DND-41 (cell line): Measurements from ENCODE around the gene PRXL2B.
A peak's percentile ranks its signal among the peaks of the same experiment; 100 is the strongest.

ENCODE experiments used
- ATAC-seq: fragments of 200-7000 bp; cut with Tn5 transposase; 3 replicates; pipeline ENCODE4 v1.9.1; 2021; ENCODE audit warnings: low read depth; ENCODE audit not compliant: insufficient read depth
- DNase-seq: peaks from one replicate; pipeline ENCODE4 v3.0.0-alpha.2; 2020
- H2AFZ ChIP-seq: 2 replicates; pipeline ENCODE4 v1.6.0; 2012; ENCODE audit warnings: low read depth, low read length
- H3K27ac ChIP-seq: 2 replicates; pipeline ENCODE4 v1.5.1; 2012; ENCODE audit warnings: low read length, inconsistent platforms
- H3K27me3 ChIP-seq: fragments of 200-600 bp; sonication (generic); 2 replicates; pipeline ENCODE4 v1.6.0; 2012; ENCODE audit warnings: low read length, mild to moderate bottlenecking, inconsistent platforms; ENCODE audit not compliant: insufficient read depth, poor library complexity
- H3K36me3 ChIP-seq: 2 replicates; pipeline ENCODE4 v1.5.1; 2012; ENCODE audit warnings: low read length, inconsistent platforms; ENCODE audit not compliant: insufficient read depth
- H3K4me1 ChIP-seq: 2 replicates; pipeline ENCODE4 v1.5.1; 2012; ENCODE audit warnings: mild to moderate bottlenecking, low read length; ENCODE audit not compliant: insufficient read depth
- H3K4me2 ChIP-seq: 2 replicates; pipeline ENCODE4 v1.6.0; 2012; ENCODE audit warnings: mild to moderate bottlenecking, moderate library complexity, low read length, inconsistent platforms; ENCODE audit not compliant: insufficient read depth
- H3K4me3 ChIP-seq, 2 experiments: fragments of 200-600 bp in 1 of 2; shearing (Covaris generic) in 1 of 2; 2 replicates each; pipeline ENCODE4 v1.5.1; 2012 to 2016; ENCODE audit warnings: inconsistent platforms in 2 of 2, low read length in 2 of 2, mild to moderate bottlenecking in 2 of 2, low read depth in 1 of 2, moderate library complexity in 1 of 2
- H3K79me2 ChIP-seq: 2 replicates; pipeline ENCODE4 v1.6.0; 2012; ENCODE audit warnings: low read length, inconsistent platforms; ENCODE audit not compliant: insufficient read depth
- H3K9ac ChIP-seq: 2 replicates; pipeline ENCODE4 v1.6.0; 2012; ENCODE audit warnings: low read depth, mild to moderate bottlenecking, inconsistent platforms, low read length, moderate library complexity
- H3K9me3 ChIP-seq: 2 replicates; pipeline ENCODE4 v1.5.1; 2012; ENCODE audit warnings: low read length, moderate library complexity, mild to moderate bottlenecking, inconsistent platforms; ENCODE audit not compliant: insufficient read depth, severe bottlenecking
- H4K20me1 ChIP-seq: 2 replicates; pipeline ENCODE4 v1.6.0; 2012; ENCODE audit warnings: low read length; ENCODE audit not compliant: insufficient read depth
- EZH2 ChIP-seq: IDR thresholded peaks from 3 replicates; pipeline ENCODE4 v1.6.1; 2012; ENCODE audit warnings: borderline replicate concordance, low read depth, mild to moderate bottlenecking, moderate library complexity, low read length, inconsistent platforms; ENCODE audit not compliant: severe bottlenecking
- TF ChIP-seq, protein P1 (sequence below): IDR thresholded peaks from 2 replicates; pipeline ENCODE4 v1.5.1; 2012; ENCODE audit warnings: borderline replicate concordance, low read length, moderate library complexity, mild to moderate bottlenecking; ENCODE audit not compliant: poor library complexity, severe bottlenecking; ENCODE audit errors: extremely low read depth

The PRXL2B gene

GRCh38 chr1:2544093-2544874 lies 42.3 kb upstream of the PRXL2B start:
- DNase-seq (no peak), ATAC-seq (no peak)
- H2AFZ ChIP-seq, result no peak overlapping the region
- H3K27me3 ChIP-seq, result no peaks in the 10 kb centered on the region
- H3K4me1 ChIP-seq, result peaks cover 64% of the 10 kb centered on the region
- no peak overlapping the region for H3K4me3 ChIP-seq
- H3K9me3 ChIP-seq, result no peaks in the 10 kb centered on the region
- H3K27ac ChIP-seq, result no peak overlapping the region
- peaks cover 6% of the 10 kb centered on the region; the same call in 1 of the 2 replicates for H3K79me2 ChIP-seq
- no peaks in the 10 kb centered on the region for H3K36me3 ChIP-seq
- H3K9ac ChIP-seq, result no peak overlapping the region
- peaks cover 33% of the 10 kb centered on the region for H4K20me1 ChIP-seq
- H3K4me2 ChIP-seq, result no peak overlapping the region
- no peak for TF ChIP-seq EZH2
- TF ChIP-seq, protein P1, sequence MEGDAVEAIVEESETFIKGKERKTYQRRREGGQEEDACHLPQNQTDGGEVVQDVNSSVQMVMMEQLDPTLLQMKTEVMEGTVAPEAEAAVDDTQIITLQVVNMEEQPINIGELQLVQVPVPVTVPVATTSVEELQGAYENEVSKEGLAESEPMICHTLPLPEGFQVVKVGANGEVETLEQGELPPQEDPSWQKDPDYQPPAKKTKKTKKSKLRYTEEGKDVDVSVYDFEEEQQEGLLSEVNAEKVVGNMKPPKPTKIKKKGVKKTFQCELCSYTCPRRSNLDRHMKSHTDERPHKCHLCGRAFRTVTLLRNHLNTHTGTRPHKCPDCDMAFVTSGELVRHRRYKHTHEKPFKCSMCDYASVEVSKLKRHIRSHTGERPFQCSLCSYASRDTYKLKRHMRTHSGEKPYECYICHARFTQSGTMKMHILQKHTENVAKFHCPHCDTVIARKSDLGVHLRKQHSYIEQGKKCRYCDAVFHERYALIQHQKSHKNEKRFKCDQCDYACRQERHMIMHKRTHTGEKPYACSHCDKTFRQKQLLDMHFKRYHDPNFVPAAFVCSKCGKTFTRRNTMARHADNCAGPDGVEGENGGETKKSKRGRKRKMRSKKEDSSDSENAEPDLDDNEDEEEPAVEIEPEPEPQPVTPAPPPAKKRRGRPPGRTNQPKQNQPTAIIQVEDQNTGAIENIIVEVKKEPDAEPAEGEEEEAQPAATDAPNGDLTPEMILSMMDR, result no peak

GRCh38 chr1:2544875-2545640 lies 41.5 kb upstream of the PRXL2B start:
- H3K9me3 ChIP-seq, result no peaks in the 10 kb centered on the region
- H3K4me3 ChIP-seq, result no peak overlapping the region
- no peak for TF ChIP-seq EZH2
- TF ChIP-seq, protein P1, result no peak
- no peak overlapping the region for H2AFZ ChIP-seq
- H3K27ac ChIP-seq, result 0 out of 2 replicates have a peak overlapping the region, but pooled peaks have one; percentile 36
- no peaks in the 10 kb centered on the region for H3K27me3 ChIP-seq
- H3K9ac ChIP-seq, result no peak overlapping the region; the same call in 1 of the 2 replicates
- H3K36me3 ChIP-seq, result no peaks in the 10 kb centered on the region
- H3K79me2 ChIP-seq, result peaks cover 6% of the 10 kb centered on the region; the same call in 1 of the 2 replicates
- no peak overlapping the region for H3K4me2 ChIP-seq
- ATAC-seq (no peak), DNase-seq (no peak)
- H4K20me1 ChIP-seq, result peaks cover 26% of the 10 kb centered on the region
- peaks cover 59% of the 10 kb centered on the region for H3K4me1 ChIP-seq

- TF ChIP-seq, protein P1, result no peak
- TF ChIP-seq EZH2, result no peak
- H3K27me3 ChIP-seq, result no peaks in the 10 kb centered on the region
- no peaks in the 10 kb centered on the region for H3K9me3 ChIP-seq
- H3K9ac ChIP-seq, result peak overlapping the region; percentile 71
- H3K4me2 ChIP-seq, result peak overlapping the region; percentile 80
- peak overlapping the region; percentile 41 to 64; a peak in 3 of 4 replicates for H3K4me3 ChIP-seq
- peaks cover 21% of the 10 kb centered on the region for H4K20me1 ChIP-seq
- peak overlapping the region; percentile 94 for H3K27ac ChIP-seq
- H3K4me1 ChIP-seq, result peaks cover 51% of the 10 kb centered on the region
- H3K36me3 ChIP-seq, result no peaks in the 10 kb centered on the region
- peaks cover 6% of the 10 kb centered on the region; the same call in 1 of the 2 replicates for H3K79me2 ChIP-seq
- H2AFZ ChIP-seq, result peak overlapping the region; percentile 60
- DNase-seq (peak; percentile 92), ATAC-seq (peak; percentile 67)
These were observed 40.6 kb upstream of the PRXL2B start for GRCh38 chr1:2545754-2546514.
